ENCODE results near the gene SMIM7.

The SMIM7 gene

DNA sequence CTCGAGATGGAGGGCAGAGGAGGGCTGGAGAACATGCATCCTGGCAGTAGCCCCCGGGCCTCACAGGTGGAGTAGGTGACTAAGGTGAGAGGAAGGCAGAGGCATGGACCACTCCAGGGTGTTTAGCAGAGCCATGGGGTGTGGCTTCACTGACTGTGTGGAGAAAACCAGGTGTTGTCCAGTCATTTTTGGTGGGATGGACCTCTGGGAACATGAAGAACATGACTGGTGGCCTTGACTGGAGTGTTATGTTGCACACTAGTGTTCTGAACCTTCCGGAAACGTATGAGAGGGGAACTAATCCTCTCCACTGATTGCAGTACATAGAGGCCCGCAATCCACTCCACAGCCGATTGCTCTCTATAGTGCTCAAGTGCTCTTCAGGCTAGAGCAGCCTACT is 48.8 kb downstream of the SMIM7 start:
- peak overlapping the region in 1 of 2 experiments; percentile 64 for H2BK12ac ChIP-seq (ENCODE audit: low read length in 2 of 2)
- H2AK5ac ChIP-seq (ENCODE audit: low read length, severe bottlenecking): no peak overlapping the region
- H4K8ac ChIP-seq (ENCODE audit: low read length): no peak overlapping the region
- no peak overlapping the region for H3K18ac ChIP-seq (ENCODE audit: low read depth in 1 of 2, low read length in 2 of 2)
- peaks cover 13% of the 10 kb centered on the region for H3K4me1 ChIP-seq (ENCODE audit: control insufficient read depth, insufficient read depth, low read depth, low read length)
- no peak overlapping the region for H3K27ac ChIP-seq (ENCODE audit: low read length, poor library complexity, severe bottlenecking)
- no peak overlapping the region for H3K23ac ChIP-seq (ENCODE audit: low read length in 2 of 2)
- no peak overlapping the region for H4K91ac ChIP-seq (ENCODE audit: low read length)
- no peak overlapping the region for H3K4me3 ChIP-seq (ENCODE audit: insufficient read depth in 1 of 2, low read depth in 1 of 2, low read length in 2 of 2)
- H2BK120ac ChIP-seq (ENCODE audit: low read depth, low read length): no peak overlapping the region
- H3K4ac ChIP-seq (ENCODE audit: low read depth in 1 of 2, low read length in 2 of 2): no peak overlapping the region
- H3K27me3 ChIP-seq (ENCODE audit: control insufficient read depth in 1 of 2, insufficient read depth in 1 of 2, low read length in 2 of 2): no peaks in the 10 kb centered on the region
- H2AFZ ChIP-seq (ENCODE audit: low read depth, low read length): no peak overlapping the region
- 94% methylated on average over 4 of the region's 6 CpGs for WGBS
- H3K79me1 ChIP-seq (replicated peaks; ENCODE audit: low read length, poor library complexity, severe bottlenecking): peaks cover 22% of the 10 kb centered on the region
- no peak overlapping the region for H3K14ac ChIP-seq (ENCODE audit: low read length in 2 of 2)
- H2BK5ac ChIP-seq (ENCODE audit: low read depth, low read length, poor library complexity, severe bottlenecking): no peak overlapping the region
- H3K36me3 ChIP-seq (ENCODE audit: control insufficient read depth in 1 of 2, insufficient read depth in 2 of 2, low read depth in 1 of 2, low read length in 2 of 2): peaks cover 4 to 7% of the 10 kb centered on the region in 2 experiments
- H3K4me2 ChIP-seq (ENCODE audit: low read length, poor library complexity, severe bottlenecking): no peak overlapping the region
- H3K9ac ChIP-seq (ENCODE audit: low read length): no peak overlapping the region
- H2BK15ac ChIP-seq (ENCODE audit: low read depth, poor library complexity, severe bottlenecking): no peak overlapping the region
- no peak for DNase-seq
- H3K9me3 ChIP-seq (ENCODE audit: control insufficient read depth, low read length): no peaks in the 10 kb centered on the region

DNA sequence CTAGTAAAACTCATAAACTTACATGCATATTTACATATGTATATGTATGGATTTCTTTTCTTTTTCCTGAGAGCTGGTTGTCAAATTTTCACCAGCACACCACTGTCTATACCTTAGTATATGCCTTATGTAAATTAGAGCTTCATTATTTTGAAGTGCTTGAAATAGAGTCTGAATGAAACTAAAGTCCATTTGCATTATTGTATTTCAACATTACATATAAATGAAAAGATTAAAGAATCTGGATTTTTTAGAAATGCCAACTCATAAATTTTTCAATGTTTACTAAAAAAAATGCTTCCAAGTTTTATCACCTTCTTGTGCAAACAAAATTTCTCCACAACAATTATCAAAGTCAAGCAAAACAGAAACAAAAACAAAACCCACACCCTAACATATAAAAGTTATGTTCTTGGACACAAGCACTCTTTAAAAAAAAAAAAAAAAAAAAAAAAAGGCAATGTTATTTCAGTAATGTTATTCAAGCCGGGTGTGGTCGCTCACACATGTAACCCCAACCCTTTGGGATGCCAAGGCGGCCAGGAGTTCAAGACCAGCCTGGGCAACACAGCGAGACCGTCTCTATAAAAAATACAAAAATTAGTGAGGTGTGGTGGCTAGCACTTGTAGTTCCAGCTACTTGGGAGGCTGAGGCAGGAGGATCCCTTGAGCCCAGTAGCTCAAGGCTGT is 50.3 kb downstream of the SMIM7 start:
- Histone ChIP-seq H2BK15ac (ENCODE audit: low read depth, poor library complexity, severe bottlenecking) (no peak overlapping the region), H3K9me3 (ENCODE audit: control insufficient read depth, low read length) (no peaks in the 10 kb centered on the region), H3K9ac (ENCODE audit: low read length) (no peak overlapping the region), H3K14ac (ENCODE audit: low read length in 2 of 2) (no peak overlapping the region), H4K91ac (ENCODE audit: low read length) (no peak overlapping the region), H3K23ac (ENCODE audit: low read length in 2 of 2) (no peak overlapping the region), H4K8ac (ENCODE audit: low read length) (no peak overlapping the region), H2AK5ac (ENCODE audit: low read length, severe bottlenecking) (no peak overlapping the region), H3K4ac (ENCODE audit: low read depth in 1 of 2, low read length in 2 of 2) (no peak overlapping the region), H3K27me3 (ENCODE audit: control insufficient read depth in 1 of 2, insufficient read depth in 1 of 2, low read length in 2 of 2) (no peaks in the 10 kb centered on the region), H3K36me3 (ENCODE audit: control insufficient read depth in 1 of 2, insufficient read depth in 2 of 2, low read depth in 1 of 2, low read length in 2 of 2) (peaks cover 4 to 11% of the 10 kb centered on the region in 2 experiments), H2BK5ac (ENCODE audit: low read depth, low read length, poor library complexity, severe bottlenecking) (no peak overlapping the region), H3K79me1 (replicated peaks; ENCODE audit: low read length, poor library complexity, severe bottlenecking) (peaks cover 30% of the 10 kb centered on the region), H2BK120ac (ENCODE audit: low read depth, low read length) (no peak overlapping the region), H3K18ac (ENCODE audit: low read depth in 1 of 2, low read length in 2 of 2) (no peak overlapping the region), H3K4me2 (ENCODE audit: low read length, poor library complexity, severe bottlenecking) (no peak overlapping the region), H2BK12ac (ENCODE audit: low read length in 2 of 2) (no peak overlapping the region), H3K4me3 (ENCODE audit: insufficient read depth in 1 of 2, low read depth in 1 of 2, low read length in 2 of 2) (no peak overlapping the region), H2AFZ (ENCODE audit: low read depth, low read length) (no peak overlapping the region), H3K4me1 (ENCODE audit: control insufficient read depth, insufficient read depth, low read depth, low read length) (peaks cover 21% of the 10 kb centered on the region), H3K27ac (ENCODE audit: low read length, poor library complexity, severe bottlenecking) (no peak overlapping the region)
- 95% methylated on average over 5 of the region's 5 CpGs for WGBS
- no peak for DNase-seq

DNA sequence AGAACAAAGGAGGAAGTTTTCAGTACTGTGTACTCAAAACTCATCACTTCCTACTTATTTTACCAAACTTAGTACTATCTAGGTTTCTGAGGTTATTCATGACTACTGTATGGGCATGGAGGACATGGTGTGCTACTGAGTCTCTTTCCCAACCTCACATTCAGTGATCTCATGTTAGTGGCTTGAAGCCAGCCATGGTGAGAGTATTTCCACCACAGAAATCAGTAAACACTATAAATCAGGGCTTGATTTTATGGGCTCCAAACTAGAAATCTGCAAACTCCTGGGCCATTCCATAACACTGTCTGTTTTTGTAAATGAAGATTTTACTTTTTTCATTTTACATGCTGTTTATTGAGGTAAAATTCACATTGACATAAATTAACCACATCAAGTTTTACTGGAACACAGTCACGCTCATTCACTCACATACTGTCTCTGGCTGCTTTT is 51.6 kb downstream of the SMIM7 start:
- H3K4me1 ChIP-seq (ENCODE audit: control insufficient read depth, insufficient read depth, low read depth, low read length): peaks cover 18% of the 10 kb centered on the region
- H3K27ac ChIP-seq (ENCODE audit: low read length, poor library complexity, severe bottlenecking): no peak overlapping the region
- H3K79me1 ChIP-seq (replicated peaks; ENCODE audit: low read length, poor library complexity, severe bottlenecking): peaks cover 33% of the 10 kb centered on the region
- H2BK15ac ChIP-seq (ENCODE audit: low read depth, poor library complexity, severe bottlenecking): no peak overlapping the region
- H2BK120ac ChIP-seq (ENCODE audit: low read depth, low read length): no peak overlapping the region
- no peaks in the 10 kb centered on the region for H3K9me3 ChIP-seq (ENCODE audit: control insufficient read depth, low read length)
- no peak overlapping the region for H3K18ac ChIP-seq (ENCODE audit: low read depth in 1 of 2, low read length in 2 of 2)
- no peak overlapping the region for H2AFZ ChIP-seq (ENCODE audit: low read depth, low read length)
- H3K4me3 ChIP-seq (ENCODE audit: insufficient read depth in 1 of 2, low read depth in 1 of 2, low read length in 2 of 2): no peak overlapping the region
- no peak overlapping the region for H2BK12ac ChIP-seq (ENCODE audit: low read length in 2 of 2)
- H2BK5ac ChIP-seq (ENCODE audit: low read depth, low read length, poor library complexity, severe bottlenecking): no peak overlapping the region
- H3K9ac ChIP-seq (ENCODE audit: low read length): peak overlapping the region; percentile 28
- peaks cover 4 to 15% of the 10 kb centered on the region in 2 experiments for H3K36me3 ChIP-seq (ENCODE audit: control insufficient read depth in 1 of 2, insufficient read depth in 2 of 2, low read depth in 1 of 2, low read length in 2 of 2)
- no peaks in the 10 kb centered on the region for H3K27me3 ChIP-seq (ENCODE audit: control insufficient read depth in 1 of 2, insufficient read depth in 1 of 2, low read length in 2 of 2)
- H3K23ac ChIP-seq (ENCODE audit: low read length in 2 of 2): no peak overlapping the region
- H3K4me2 ChIP-seq (ENCODE audit: low read length, poor library complexity, severe bottlenecking): no peak overlapping the region
- H3K14ac ChIP-seq (ENCODE audit: low read length in 2 of 2): no peak overlapping the region
- no peak overlapping the region for H4K8ac ChIP-seq (ENCODE audit: low read length)
- 67% methylated on average over 1 of the region's 1 CpG for WGBS
- H4K91ac ChIP-seq (ENCODE audit: low read length): no peak overlapping the region
- no peak overlapping the region for H3K4ac ChIP-seq (ENCODE audit: low read depth in 1 of 2, low read length in 2 of 2)
- DNase-seq: peak; percentile 96
- no peak overlapping the region for H2AK5ac ChIP-seq (ENCODE audit: low read length, severe bottlenecking)

DNA sequence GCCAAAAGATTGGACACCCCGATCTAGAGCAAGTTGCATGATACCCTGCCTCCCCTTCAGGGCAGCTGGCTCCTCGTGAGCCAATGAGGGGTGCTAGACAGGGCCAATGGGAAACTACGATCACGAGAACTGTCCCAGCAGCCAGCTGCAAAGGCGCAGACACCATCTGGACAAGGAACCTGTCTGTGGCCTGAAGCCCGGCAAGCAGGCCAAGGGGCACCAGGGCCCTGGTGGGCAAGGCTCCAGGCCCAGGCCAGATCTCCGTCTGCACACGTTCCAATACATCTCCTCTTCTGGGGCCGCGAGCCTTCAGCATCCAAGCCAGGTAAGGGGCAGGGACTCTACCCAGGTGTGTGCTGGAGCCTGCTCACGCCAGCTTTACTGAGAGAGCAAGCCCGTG is 52.1 kb downstream of the SMIM7 start:
- no peak overlapping the region for H4K8ac ChIP-seq (ENCODE audit: low read length)
- peaks cover 38% of the 10 kb centered on the region for H3K79me1 ChIP-seq (replicated peaks; ENCODE audit: low read length, poor library complexity, severe bottlenecking)
- no peak overlapping the region for H3K9ac ChIP-seq (ENCODE audit: low read length)
- H3K23ac ChIP-seq (ENCODE audit: low read length in 2 of 2): peak overlapping the region in 1 of 2 experiments; percentile 63
- H3K4ac ChIP-seq (ENCODE audit: low read depth in 1 of 2, low read length in 2 of 2): peak overlapping the region; percentile 3 to 40
- H3K9me3 ChIP-seq (ENCODE audit: control insufficient read depth, low read length): no peaks in the 10 kb centered on the region
- H4K91ac ChIP-seq (ENCODE audit: low read length): peak overlapping the region; percentile 53
- H3K4me1 ChIP-seq (ENCODE audit: control insufficient read depth, insufficient read depth, low read depth, low read length): peaks cover 16% of the 10 kb centered on the region
- no peak overlapping the region for H3K4me3 ChIP-seq (ENCODE audit: insufficient read depth in 1 of 2, low read depth in 1 of 2, low read length in 2 of 2)
- no peak overlapping the region for H3K27ac ChIP-seq (ENCODE audit: low read length, poor library complexity, severe bottlenecking)
- H3K18ac ChIP-seq (ENCODE audit: low read depth in 1 of 2, low read length in 2 of 2): peak overlapping the region; percentile 6 to 90
- H3K27me3 ChIP-seq (ENCODE audit: control insufficient read depth in 1 of 2, insufficient read depth in 1 of 2, low read length in 2 of 2): no peaks in the 10 kb centered on the region
- no peak overlapping the region for H2AK5ac ChIP-seq (ENCODE audit: low read length, severe bottlenecking)
- H3K36me3 ChIP-seq (ENCODE audit: control insufficient read depth in 1 of 2, insufficient read depth in 2 of 2, low read depth in 1 of 2, low read length in 2 of 2): peaks cover 4 to 18% of the 10 kb centered on the region in 2 experiments
- DNase-seq: no peak
- WGBS: 97% methylated on average over 10 of the region's 12 CpGs
- H2BK12ac ChIP-seq (ENCODE audit: low read length in 2 of 2): peak overlapping the region; percentile 82 to 90
- no peak overlapping the region for H3K4me2 ChIP-seq (ENCODE audit: low read length, poor library complexity, severe bottlenecking)
- H2AFZ ChIP-seq (ENCODE audit: low read depth, low read length): no peak overlapping the region
- peak overlapping the region in 1 of 2 experiments; percentile 92 for H3K14ac ChIP-seq (ENCODE audit: low read length in 2 of 2)
- H2BK5ac ChIP-seq (ENCODE audit: low read depth, low read length, poor library complexity, severe bottlenecking): no peak overlapping the region
- peak overlapping the region; percentile 91 for H2BK120ac ChIP-seq (ENCODE audit: low read depth, low read length)
- peak overlapping the region; percentile 34 for H2BK15ac ChIP-seq (ENCODE audit: low read depth, poor library complexity, severe bottlenecking)
